Gastroesophageal sphincter (tissue), 4 donors: ENCODE data around the gene RAPGEF2. TPM values are rescaled to one million over a fixed set of nuclear protein-coding genes. Genes with fewer than 3 reads are reported as not detected.

Source experiments
- ATAC-seq: fragments of 150-250 bp; one replicate; pipeline ENCODE4 v1.9.1; 2016; ENCODE audit warnings: mild to moderate bottlenecking, moderate library complexity
- H3K27ac ChIP-seq, 4 donors: fragments of 200-600 bp; sonication (generic) in 3 of 4; 1 replicate in 3 of 4; 2 replicates in 1 of 4; pipeline ENCODE4 v1.5.1; 2016 to 2019
- H3K27me3 ChIP-seq: fragments of 200-600 bp; sonication (generic); one replicate; pipeline ENCODE4 v1.5.1; 2019
- H3K36me3 ChIP-seq, 2 donors: fragments of 200-600 bp; sonication (generic); one replicate each; pipeline ENCODE4 v1.5.1; 2019; ENCODE audit warnings: control low read depth in 1 of 2
- H3K4me1 ChIP-seq, 3 donors: fragments of 200-600 bp; sonication (generic); 1 replicate in 2 of 3; 2 replicates in 1 of 3; pipeline ENCODE4 v1.5.1; 2016 to 2019; ENCODE audit warnings: control low read depth in 2 of 3
- H3K4me3 ChIP-seq, 2 donors: fragments of 200-600 bp; sonication (generic); one replicate each; pipeline ENCODE4 v1.5.1; 2019; ENCODE audit warnings: mild to moderate bottlenecking in 1 of 2, moderate library complexity in 1 of 2
- H3K9me3 ChIP-seq, 3 donors: fragments of 200-600 bp; sonication (generic); one replicate each; pipeline ENCODE4 v1.5.1; 2017 to 2019; ENCODE audit warnings: control low read depth in 2 of 3
- CTCF ChIP-seq, 4 experiments: fragments of 200-600 bp in 2 of 4; fragments of 450-650 bp in 2 of 4; sonication (generic) in 1 of 4; IDR thresholded peaks; one replicate each; pipeline ENCODE4 v1.5.1; 2017 to 2019; ENCODE audit warnings: antibody characterized with exemption in 4 of 4, mild to moderate bottlenecking in 2 of 4, moderate library complexity in 2 of 4
- EP300 ChIP-seq: sonication (generic); formaldehyde crosslinking; IDR thresholded peaks from one replicate; pipeline ENCODE4 v1.6.1; 2017; ENCODE audit warnings: antibody characterized with exemption, mild to moderate bottlenecking
- POLR2A ChIP-seq, 2 donors: fragments of 450-650 bp; IDR thresholded peaks; one replicate each; pipeline ENCODE4 v1.6.1; 2017; ENCODE audit warnings: antibody characterized with exemption in 2 of 2, mild to moderate bottlenecking in 2 of 2, moderate library complexity in 1 of 2
- POLR2AphosphoS5 ChIP-seq: sonication (generic); formaldehyde crosslinking; IDR thresholded peaks from one replicate; pipeline ENCODE4 v1.6.1; 2017; ENCODE audit warnings: antibody characterized with exemption
- WGBS, 2 donors: methylation state at CpG; one replicate each; pipeline ENCODE4 v1.1.5; 2018; ENCODE audit warnings: low coverage in 1 of 2; 5-methylcytosine and 5-hydroxymethylcytosine counted together
- total RNA-seq, 4 donors: library from RNA; depleted of rRNA; stranded (reverse); fragments of >200 nt; gene quantifications; one replicate each; pipeline ENCODE4 v1.1.0, GENCODE V29; 2016

RAPGEF2 gene
- total RNA-seq, 4 donors from 2014 or later: 49.5 to 67.5 (median 60.9) TPM

- peak overlapping the region in 1 of 4 donors; percentile 44 for H3K27ac ChIP-seq
These were observed 71.8 kb downstream of the RAPGEF2 start for GRCh38 chr4:159174645-159175084.

GRCh38 chr4:159175085-159175988 is 72.5 kb downstream of the RAPGEF2 start:
- H3K9me3 ChIP-seq: no peaks in the 10 kb centered on the region
- H3K4me1 ChIP-seq: peaks cover 8 to 92% (median 24%) of the 10 kb centered on the region in 3 donors
- peak; percentile 90 for ATAC-seq
- peak overlapping the region; percentile 39 to 70 (median 42) for H3K27ac ChIP-seq
- peak; percentile 84 to 88 (median 86) for TF ChIP-seq CTCF (IDR thresholded peaks at IDR 0.05)
- TF ChIP-seq POLR2AphosphoS5: no peak
- no peaks in the 10 kb centered on the region for H3K36me3 ChIP-seq
- WGBS, 2 donors: 16% methylated on average over 11 to 13 of the region's 14 CpGs
- no peaks in the 10 kb centered on the region for H3K27me3 ChIP-seq
- no peak overlapping the region for H3K4me3 ChIP-seq

More at GRCh38 chr4:159174645-159175084, 71.8 kb downstream of the RAPGEF2 start:
- TF ChIP-seq POLR2AphosphoS5: no peak
- no peak for TF ChIP-seq EP300
- no peak for TF ChIP-seq CTCF (IDR thresholded peaks at IDR 0.05)
- no peak for TF ChIP-seq POLR2A (IDR thresholded peaks at IDR 0.05)
- Histone ChIP-seq H3K27me3 (no peaks in the 10 kb centered on the region), H3K4me3 (no peak overlapping the region), H3K4me1 (peaks cover 8 to 85% (median 21%) of the 10 kb centered on the region in 3 donors), H3K36me3 (no peaks in the 10 kb centered on the region), H3K9me3 (no peaks in the 10 kb centered on the region)
- 81% methylated on average over 2 of the region's 2 CpGs; no CpG with 5 or more reads in 1 of the 2 donors for WGBS, 2 donors
- ATAC-seq: no peak

GRCh38 chr4:159175989-159176375 is 73.1 kb downstream of the RAPGEF2 start:
- no peaks in the 10 kb centered on the region for H3K9me3 ChIP-seq
- H3K4me1 ChIP-seq: peaks cover 8 to 95% (median 24%) of the 10 kb centered on the region in 3 donors
- no peak for ATAC-seq
- H3K36me3 ChIP-seq: no peaks in the 10 kb centered on the region
- WGBS, 2 donors: 14 to 31% methylated on average over 1 to 4 of the region's 4 CpGs
- H3K27me3 ChIP-seq: no peaks in the 10 kb centered on the region
- peak overlapping the region; percentile 39 to 70 (median 42) for H3K27ac ChIP-seq
- H3K4me3 ChIP-seq: no peak overlapping the region
- TF ChIP-seq CTCF (IDR thresholded peaks at IDR 0.05): no peak
- TF ChIP-seq POLR2AphosphoS5: no peak
- TF ChIP-seq EP300: no peak
- no peak for TF ChIP-seq POLR2A (IDR thresholded peaks at IDR 0.05)

- Histone ChIP-seq H3K27me3 (no peaks in the 10 kb centered on the region), H3K4me3 (no peak overlapping the region), H3K27ac (no peak overlapping the region), H3K4me1 (peaks cover 8 to 83% (median 24%) of the 10 kb centered on the region in 3 donors), H3K9me3 (no peaks in the 10 kb centered on the region), H3K36me3 (no peaks in the 10 kb centered on the region)
- no peak for ATAC-seq
- TF ChIP-seq POLR2AphosphoS5: no peak
- TF ChIP-seq POLR2A (IDR thresholded peaks at IDR 0.05): no peak
- no peak for TF ChIP-seq CTCF (IDR thresholded peaks at IDR 0.05)
- TF ChIP-seq EP300: no peak
- 75 to 76% methylated on average over 5 of the region's 5 CpGs for WGBS, 2 donors
These were observed 74.6 kb downstream of the RAPGEF2 start for GRCh38 chr4:159177265-159178150.
